ENCODE data around the gene ZSCAN16. TPM values are rescaled to one million over a fixed set of nuclear protein-coding genes. Genes with fewer than 3 reads are reported as not detected.

ZSCAN16 gene
- total and polyA plus RNA-seq, 2 of the 13 experiments (the other 11 are each of a cell fraction or from before 2014, with no cell fraction given): 5.7 to 12.7 TPM

DNA sequence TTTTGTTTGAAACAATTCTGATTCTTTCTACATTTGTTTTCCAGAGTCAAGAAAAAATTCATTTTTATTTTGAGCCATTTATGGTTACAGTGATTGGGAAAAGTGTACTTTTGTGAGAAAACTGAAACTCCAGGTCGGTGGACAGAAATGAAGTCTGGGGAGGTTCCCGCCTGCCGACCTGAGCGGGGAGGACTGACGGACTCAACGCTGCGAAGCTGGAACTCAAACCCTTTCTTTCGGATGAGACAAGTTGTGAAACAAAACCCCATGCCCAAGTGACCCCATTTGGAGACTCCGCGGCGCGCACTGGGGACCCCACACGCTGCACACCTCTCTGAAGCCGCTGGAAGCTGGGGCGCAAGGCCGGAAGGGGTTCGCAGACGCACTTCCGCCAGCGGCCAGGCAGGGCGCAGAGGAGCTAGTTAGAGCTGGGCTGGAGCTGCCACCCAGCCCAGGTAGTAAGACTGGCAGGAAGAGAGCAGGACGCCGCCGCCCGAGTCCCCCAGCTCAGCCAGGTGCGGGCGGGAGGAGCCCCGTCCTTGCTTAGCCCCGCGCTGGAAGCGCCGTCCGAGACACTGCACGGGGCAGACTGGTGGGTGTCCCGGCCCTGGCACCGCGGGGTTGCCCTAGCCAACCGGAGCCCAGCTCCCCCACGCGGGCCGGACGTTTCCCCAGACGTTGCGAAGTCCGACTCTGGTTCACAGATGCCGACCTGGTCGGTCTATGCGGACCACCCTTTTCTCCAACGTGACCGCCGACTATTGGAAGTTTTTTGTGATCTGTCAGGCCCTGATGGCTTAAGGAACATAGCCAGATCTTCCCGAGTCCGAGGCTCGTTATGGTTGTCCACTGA lies 19.8 kb upstream of the ZSCAN16 start (continued):
- TF ChIP-seq, protein P1, sequence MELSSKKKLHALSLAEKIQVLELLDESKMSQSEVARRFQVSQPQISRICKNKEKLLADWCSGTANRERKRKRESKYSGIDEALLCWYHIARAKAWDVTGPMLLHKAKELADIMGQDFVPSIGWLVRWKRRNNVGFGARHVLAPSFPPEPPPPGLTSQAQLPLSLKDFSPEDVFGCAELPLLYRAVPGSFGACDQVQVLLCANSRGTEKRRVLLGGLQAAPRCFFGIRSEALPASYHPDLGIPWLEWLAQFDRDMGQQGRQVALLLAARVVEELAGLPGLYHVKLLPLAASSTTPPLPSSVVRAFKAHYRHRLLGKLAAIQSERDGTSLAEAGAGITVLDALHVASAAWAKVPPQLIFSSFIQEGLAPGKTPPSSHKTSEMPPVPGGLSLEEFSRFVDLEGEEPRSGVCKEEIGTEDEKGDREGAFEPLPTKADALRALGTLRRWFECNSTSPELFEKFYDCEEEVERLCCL (CRISPR knock-in tag; IDR thresholded peaks at IDR 0.05; ENCODE audit: borderline replicate concordance): no peak
- TF ChIP-seq POLR2A (IDR thresholded peaks at IDR 0.05; ENCODE audit: insufficient read depth in 1 of 2, low read depth in 2 of 2, low read length in 2 of 2) (peak; percentile 73 to 92), TBX2 (CRISPR knock-in tag; IDR thresholded peaks at IDR 0.05; ENCODE audit: borderline replicate concordance) (peak; percentile 88), RFX1 (IDR thresholded peaks at IDR 0.05) (no peak), ZSCAN25 (CRISPR knock-in tag; IDR thresholded peaks at IDR 0.05) (no peak), DNMT3B (CRISPR knock-in tag; conservative IDR thresholded peaks at IDR 0.05) (peak; percentile 54; the same call in 1 of the 2 replicates), KLF9 (CRISPR knock-in tag; IDR thresholded peaks at IDR 0.05; ENCODE audit: low read depth) (peak; percentile 26; the same call in 1 of the 2 replicates), IKZF4 (CRISPR knock-in tag; IDR thresholded peaks at IDR 0.05; ENCODE audit: borderline replicate concordance, low read depth, not compliant biosample characterization) (peak; percentile 84), TARDBP (CRISPR knock-in tag; IDR thresholded peaks at IDR 0.05) (peak; percentile 77), ZNF781 (CRISPR knock-in tag; IDR thresholded peaks at IDR 0.05; ENCODE audit: borderline replicate concordance, not compliant biosample characterization) (peak; percentile 95), ZNF703 (CRISPR knock-in tag; IDR thresholded peaks at IDR 0.05; ENCODE audit: borderline replicate concordance) (peak; percentile 29; the same call in 1 of the 2 replicates), ARNT2 (CRISPR knock-in tag; IDR thresholded peaks at IDR 0.05; ENCODE audit: low read depth) (peak; percentile 82), ZNF138 (CRISPR knock-in tag; IDR thresholded peaks at IDR 0.05; ENCODE audit: low read depth) (peak; percentile 94), HES4 (CRISPR knock-in tag; IDR thresholded peaks at IDR 0.05; ENCODE audit: borderline replicate concordance) (peak; percentile 83; the same call in 1 of the 2 replicates), ZNF557 (CRISPR knock-in tag; IDR thresholded peaks at IDR 0.05) (peak; percentile 94), RORA (CRISPR knock-in tag; IDR thresholded peaks at IDR 0.05) (no peak), RFXANK (CRISPR knock-in tag; IDR thresholded peaks at IDR 0.05) (0 out of 2 replicates have a peak, but pooled peaks have one; percentile 37), ZNF441 (CRISPR knock-in tag; IDR thresholded peaks at IDR 0.05; ENCODE audit: borderline replicate concordance) (no peak)
- TF ChIP-seq, protein P2, sequence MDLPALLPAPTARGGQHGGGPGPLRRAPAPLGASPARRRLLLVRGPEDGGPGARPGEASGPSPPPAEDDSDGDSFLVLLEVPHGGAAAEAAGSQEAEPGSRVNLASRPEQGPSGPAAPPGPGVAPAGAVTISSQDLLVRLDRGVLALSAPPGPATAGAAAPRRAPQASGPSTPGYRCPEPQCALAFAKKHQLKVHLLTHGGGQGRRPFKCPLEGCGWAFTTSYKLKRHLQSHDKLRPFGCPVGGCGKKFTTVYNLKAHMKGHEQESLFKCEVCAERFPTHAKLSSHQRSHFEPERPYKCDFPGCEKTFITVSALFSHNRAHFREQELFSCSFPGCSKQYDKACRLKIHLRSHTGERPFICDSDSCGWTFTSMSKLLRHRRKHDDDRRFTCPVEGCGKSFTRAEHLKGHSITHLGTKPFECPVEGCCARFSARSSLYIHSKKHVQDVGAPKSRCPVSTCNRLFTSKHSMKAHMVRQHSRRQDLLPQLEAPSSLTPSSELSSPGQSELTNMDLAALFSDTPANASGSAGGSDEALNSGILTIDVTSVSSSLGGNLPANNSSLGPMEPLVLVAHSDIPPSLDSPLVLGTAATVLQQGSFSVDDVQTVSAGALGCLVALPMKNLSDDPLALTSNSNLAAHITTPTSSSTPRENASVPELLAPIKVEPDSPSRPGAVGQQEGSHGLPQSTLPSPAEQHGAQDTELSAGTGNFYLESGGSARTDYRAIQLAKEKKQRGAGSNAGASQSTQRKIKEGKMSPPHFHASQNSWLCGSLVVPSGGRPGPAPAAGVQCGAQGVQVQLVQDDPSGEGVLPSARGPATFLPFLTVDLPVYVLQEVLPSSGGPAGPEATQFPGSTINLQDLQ (CRISPR knock-in tag; IDR thresholded peaks at IDR 0.05): peak; percentile 58; the same call in 1 of the 2 replicates
- TF ChIP-seq, protein P3, sequence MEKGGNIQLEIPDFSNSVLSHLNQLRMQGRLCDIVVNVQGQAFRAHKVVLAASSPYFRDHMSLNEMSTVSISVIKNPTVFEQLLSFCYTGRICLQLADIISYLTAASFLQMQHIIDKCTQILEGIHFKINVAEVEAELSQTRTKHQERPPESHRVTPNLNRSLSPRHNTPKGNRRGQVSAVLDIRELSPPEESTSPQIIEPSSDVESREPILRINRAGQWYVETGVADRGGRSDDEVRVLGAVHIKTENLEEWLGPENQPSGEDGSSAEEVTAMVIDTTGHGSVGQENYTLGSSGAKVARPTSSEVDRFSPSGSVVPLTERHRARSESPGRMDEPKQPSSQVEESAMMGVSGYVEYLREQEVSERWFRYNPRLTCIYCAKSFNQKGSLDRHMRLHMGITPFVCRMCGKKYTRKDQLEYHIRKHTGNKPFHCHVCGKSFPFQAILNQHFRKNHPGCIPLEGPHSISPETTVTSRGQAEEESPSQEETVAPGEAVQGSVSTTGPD (CRISPR knock-in tag; IDR thresholded peaks at IDR 0.05): no peak
- TF ChIP-seq, protein P4, sequence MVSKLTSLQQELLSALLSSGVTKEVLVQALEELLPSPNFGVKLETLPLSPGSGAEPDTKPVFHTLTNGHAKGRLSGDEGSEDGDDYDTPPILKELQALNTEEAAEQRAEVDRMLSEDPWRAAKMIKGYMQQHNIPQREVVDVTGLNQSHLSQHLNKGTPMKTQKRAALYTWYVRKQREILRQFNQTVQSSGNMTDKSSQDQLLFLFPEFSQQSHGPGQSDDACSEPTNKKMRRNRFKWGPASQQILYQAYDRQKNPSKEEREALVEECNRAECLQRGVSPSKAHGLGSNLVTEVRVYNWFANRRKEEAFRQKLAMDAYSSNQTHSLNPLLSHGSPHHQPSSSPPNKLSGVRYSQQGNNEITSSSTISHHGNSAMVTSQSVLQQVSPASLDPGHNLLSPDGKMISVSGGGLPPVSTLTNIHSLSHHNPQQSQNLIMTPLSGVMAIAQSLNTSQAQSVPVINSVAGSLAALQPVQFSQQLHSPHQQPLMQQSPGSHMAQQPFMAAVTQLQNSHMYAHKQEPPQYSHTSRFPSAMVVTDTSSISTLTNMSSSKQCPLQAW (CRISPR knock-in tag; IDR thresholded peaks at IDR 0.05): peak; percentile 98
- TF ChIP-seq, protein P5, sequence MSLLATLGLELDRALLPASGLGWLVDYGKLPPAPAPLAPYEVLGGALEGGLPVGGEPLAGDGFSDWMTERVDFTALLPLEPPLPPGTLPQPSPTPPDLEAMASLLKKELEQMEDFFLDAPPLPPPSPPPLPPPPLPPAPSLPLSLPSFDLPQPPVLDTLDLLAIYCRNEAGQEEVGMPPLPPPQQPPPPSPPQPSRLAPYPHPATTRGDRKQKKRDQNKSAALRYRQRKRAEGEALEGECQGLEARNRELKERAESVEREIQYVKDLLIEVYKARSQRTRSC (CRISPR knock-in tag; IDR thresholded peaks at IDR 0.05; ENCODE audit: low read depth): no peak
